C4-2B (cell line): ENCODE results near the gene EXOC3L2.
"Not testable (repeated sequence)": the region's sequence is repeated elsewhere in the genome, so short reads cannot be mapped to it uniquely, and the experiment has no call there.

ENCODE experiments used
- H3K27ac ChIP-seq: fragments of 450-650 bp; 2 replicates; pipeline ENCODE4 v1.5.1; 2017
- ZFX ChIP-seq: fragments of 450-650 bp; IDR thresholded peaks from 2 replicates; pipeline ENCODE4 v1.6.1; 2017
- TF ChIP-seq, protein P1 (sequence below): fragments of 450-650 bp; conservative IDR thresholded peaks from 2 replicates; pipeline ENCODE4 v1.5.1; 2017; ENCODE audit warnings: mild to moderate bottlenecking

The EXOC3L2 gene

DNA sequence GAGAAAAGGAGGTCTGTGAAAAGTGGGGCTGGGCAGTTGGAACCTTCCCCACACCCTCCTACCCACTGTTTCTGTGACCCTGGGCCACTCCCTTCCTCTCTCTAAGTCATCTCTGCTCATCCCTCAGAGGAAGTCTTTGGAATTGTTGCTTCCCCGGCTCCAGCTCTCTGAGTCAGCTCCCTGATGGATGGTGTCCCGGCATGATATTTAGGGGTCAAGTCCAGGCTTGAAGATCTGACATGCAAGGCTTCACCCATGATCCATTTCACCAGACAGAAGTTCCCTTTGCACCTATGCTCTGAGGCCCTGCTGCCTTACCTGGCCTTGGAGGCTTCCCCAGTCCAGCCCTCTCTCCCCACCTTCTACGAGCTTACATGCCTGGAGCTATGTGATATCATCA is 13.3 kb downstream of the EXOC3L2 start:
- TF ChIP-seq ZFX: no peak
- TF ChIP-seq, protein P1, sequence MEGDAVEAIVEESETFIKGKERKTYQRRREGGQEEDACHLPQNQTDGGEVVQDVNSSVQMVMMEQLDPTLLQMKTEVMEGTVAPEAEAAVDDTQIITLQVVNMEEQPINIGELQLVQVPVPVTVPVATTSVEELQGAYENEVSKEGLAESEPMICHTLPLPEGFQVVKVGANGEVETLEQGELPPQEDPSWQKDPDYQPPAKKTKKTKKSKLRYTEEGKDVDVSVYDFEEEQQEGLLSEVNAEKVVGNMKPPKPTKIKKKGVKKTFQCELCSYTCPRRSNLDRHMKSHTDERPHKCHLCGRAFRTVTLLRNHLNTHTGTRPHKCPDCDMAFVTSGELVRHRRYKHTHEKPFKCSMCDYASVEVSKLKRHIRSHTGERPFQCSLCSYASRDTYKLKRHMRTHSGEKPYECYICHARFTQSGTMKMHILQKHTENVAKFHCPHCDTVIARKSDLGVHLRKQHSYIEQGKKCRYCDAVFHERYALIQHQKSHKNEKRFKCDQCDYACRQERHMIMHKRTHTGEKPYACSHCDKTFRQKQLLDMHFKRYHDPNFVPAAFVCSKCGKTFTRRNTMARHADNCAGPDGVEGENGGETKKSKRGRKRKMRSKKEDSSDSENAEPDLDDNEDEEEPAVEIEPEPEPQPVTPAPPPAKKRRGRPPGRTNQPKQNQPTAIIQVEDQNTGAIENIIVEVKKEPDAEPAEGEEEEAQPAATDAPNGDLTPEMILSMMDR: no peak
- H3K27ac ChIP-seq: no peak overlapping the region

DNA sequence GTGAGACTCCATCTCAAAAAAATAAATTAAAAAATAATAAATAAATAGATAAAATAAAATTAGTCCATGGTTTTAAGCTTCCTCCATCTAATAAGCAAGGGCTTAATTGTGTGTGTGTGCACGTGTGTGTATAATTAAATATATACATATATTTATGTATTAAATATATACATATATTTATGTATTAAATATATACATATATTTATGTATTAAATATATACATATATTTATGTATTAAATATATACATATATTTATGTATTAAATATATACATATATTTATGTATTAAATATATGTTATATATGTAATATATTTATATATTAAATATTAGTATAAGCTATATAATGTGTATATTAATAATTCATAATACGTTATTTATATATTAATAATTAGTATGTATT is 16.2 kb downstream of the EXOC3L2 start:
- H3K27ac ChIP-seq: not testable (repeated sequence)

DNA sequence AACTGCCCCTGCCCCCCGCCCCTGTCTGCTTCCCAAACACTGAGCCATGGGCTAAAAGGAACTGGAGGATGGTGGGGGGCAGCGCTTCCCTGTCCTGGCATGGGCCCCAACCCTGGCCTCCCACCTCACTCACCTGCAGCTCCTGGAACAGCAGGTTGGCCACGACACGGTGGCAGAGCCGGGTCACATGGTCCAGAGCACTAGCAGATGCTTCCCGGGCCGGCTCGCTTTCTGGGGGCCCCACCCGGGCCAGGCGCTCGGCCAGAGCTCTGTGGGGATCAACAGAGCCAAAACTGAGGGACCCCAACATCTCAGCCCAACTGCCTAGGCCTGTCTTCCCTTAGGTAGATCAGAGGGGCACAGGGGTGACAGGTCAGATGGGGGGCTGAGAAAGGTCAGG is 20.6 kb downstream of the EXOC3L2 start:
- no peak overlapping the region for H3K27ac ChIP-seq
- TF ChIP-seq, protein P1: no peak
- no peak for TF ChIP-seq ZFX

DNA sequence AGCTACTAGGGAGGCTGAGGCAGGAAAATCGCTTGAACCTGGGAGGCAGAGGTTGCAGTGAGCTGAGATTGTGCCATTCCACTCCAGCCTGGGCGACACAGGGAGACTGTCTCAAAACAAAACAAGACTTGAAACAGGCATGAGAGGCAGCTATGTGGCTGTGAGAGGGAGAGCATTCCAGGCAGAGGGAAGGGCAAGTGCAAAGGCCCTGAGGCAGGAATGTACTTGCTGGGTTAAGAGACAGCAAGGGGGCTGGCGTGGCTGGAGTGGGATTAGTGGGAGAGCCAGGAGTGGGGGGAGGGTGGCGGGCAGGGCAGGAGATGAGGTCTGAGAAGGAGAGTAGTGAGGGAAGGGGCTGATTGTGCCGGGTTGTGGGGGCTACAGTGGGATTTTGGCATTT is 21.3 kb downstream of the EXOC3L2 start:
- no peak for TF ChIP-seq ZFX
- TF ChIP-seq, protein P1: no peak
- no peak overlapping the region for H3K27ac ChIP-seq

DNA sequence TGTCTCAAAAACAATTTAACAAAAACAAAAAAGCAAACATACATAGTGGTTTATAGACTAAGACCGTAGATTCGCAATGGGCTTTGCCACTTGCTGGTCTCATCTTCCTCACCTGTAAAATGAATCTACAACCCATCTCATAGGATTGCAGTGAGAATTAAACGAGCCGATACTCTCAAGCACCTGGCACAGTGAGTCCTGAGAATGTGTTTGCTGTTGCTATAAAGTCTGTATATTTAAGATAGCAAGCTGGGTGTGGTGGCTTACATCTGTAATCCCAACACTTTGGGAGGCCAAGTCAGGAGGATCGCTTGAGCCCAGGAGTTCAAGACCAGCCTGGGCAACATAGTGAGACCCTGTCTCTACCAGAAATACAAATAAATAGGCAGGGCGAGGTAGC is 22.5 kb downstream of the EXOC3L2 start:
- TF ChIP-seq, protein P1: no peak
- TF ChIP-seq ZFX: no peak
- H3K27ac ChIP-seq: no peak overlapping the region

DNA sequence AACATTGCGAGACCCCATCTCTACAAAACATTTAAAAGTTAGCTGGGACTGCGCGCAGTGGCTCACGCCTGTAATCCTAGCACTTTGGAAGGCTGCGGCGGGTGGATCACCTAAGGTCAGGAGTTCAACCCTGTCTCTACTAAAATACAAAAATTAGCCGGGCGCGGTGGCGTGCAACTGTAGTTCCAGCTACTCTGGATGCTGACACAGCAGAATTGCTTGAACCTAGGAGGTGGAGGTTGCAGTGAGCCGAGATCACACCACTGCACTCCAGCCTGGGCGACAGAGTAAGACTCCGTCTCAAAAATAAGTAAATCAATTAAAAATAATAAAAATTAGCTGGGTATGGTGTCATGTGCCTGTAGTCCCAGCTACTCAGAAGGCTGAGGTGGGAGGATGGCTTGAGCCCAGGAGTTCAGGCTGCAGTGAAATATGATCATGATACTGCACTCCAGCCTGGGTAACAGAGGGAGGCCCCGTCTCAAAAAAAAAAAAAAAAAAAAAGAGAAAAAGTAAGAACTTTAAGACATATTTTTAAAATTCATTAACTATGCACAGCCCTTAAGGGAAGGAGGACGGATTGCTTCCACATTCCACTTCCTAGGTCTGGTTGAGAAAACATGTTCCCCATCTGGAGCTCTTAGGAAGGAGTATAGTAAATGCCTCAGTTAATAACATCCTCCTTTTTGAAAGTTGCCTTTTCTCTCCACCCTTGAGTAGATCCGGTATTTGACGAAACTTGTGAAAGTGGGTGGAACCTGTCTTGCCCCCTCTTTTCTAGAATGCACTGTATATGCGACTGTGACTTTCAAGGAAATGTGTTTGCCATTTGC is 26.1 kb downstream of the EXOC3L2 start:
- H3K27ac ChIP-seq: no peak overlapping the region
- TF ChIP-seq ZFX: no peak
- TF ChIP-seq, protein P1: no peak

DNA sequence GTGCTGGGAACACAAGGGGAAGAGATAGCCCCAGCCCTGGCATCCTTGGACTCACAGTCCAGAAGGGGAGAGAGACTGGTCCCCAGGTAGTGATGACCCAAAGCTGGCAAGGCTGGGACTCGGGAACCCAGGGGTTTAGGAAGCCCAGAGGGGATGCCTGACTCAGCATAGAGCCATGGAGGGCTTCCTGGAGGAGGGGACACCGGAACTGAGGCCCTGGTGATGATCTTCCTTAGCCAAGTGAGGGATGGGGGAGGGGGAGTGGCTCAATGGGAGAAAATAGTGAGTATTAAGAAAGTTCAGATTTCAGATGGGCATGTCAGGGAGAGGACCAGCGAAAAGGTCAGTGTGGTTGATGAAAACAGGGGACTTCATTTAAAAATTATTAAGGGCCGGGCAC is 26.8 kb downstream of the EXOC3L2 start:
- TF ChIP-seq ZFX: no peak
- TF ChIP-seq, protein P1: no peak
- no peak overlapping the region for H3K27ac ChIP-seq

DNA sequence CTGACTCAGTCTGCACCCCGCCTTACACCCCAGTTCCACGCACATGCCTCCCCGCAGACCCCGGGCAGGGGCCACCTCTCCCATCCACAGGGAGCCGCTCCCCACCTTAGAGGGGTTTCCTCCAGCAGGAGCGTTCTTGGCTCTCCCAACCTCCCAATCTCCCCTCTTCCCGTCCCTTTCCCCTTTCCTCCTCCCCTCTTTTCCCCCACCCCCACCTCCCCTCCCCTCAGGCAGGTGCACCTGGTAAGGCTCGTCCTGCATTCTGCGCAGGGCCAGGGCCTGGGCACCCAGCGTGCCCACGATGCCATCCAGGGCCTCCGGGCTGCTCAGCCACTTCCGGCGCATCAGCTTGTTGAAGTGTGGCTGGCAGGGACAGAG is 27.3 kb downstream of the EXOC3L2 start:
- no peak overlapping the region for H3K27ac ChIP-seq
- no peak for TF ChIP-seq ZFX
- TF ChIP-seq, protein P1: no peak
